ENCODE data around the gene TCF7L1. TPM values are rescaled to one million over a fixed set of nuclear protein-coding genes. Genes with fewer than 3 reads are reported as not detected.

TCF7L1 gene
- total and polyA plus RNA-seq, 9 of the 15 experiments (the other 6 are each of a cell fraction or from before 2014, with no cell fraction given), result 0.03 to 0.11 (median 0.07) TPM; not detected in 5

DNA sequence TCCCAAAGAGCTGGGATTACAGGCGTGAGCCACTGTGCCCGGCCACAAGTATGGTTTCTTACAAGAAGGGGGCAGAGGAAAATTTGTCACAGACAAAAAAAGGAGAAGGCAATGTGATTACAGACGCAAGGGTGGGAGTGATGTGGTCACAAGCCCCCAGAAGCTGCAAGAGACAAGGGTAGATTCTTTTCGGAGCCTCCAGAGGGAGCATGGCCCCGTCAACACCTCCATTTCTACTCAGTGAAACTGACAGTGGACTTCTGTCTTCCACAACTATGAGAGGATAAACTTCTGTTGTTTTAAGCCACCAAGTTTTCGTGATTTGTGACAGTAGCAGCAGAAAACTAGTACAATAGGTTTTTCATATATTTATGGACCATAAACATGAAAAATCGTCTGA is 2.1 kb upstream of the TCF7L1 start:
- Histone ChIP-seq H3K9me3 (replicated peaks; ENCODE audit: control insufficient read depth, insufficient read depth, low read depth, low read length) (no peaks in the 10 kb centered on the region), H3K36me3 (ENCODE audit: control insufficient read depth, insufficient read depth, low read length) (no peaks in the 10 kb centered on the region), H3K79me2 (ENCODE audit: control insufficient read depth, insufficient read depth, low read length) (no peaks in the 10 kb centered on the region), H3K9me1 (ENCODE audit: control insufficient read depth, insufficient read depth, low read length) (no peaks in the 10 kb centered on the region), H3K9ac (ENCODE audit: insufficient read depth in 1 of 2, low read depth in 2 of 2, low read length in 2 of 2) (no peak overlapping the region), H4K20me1 (replicated peaks; ENCODE audit: control insufficient read depth, insufficient read depth, low read length) (no peaks in the 10 kb centered on the region), H3K4me1 (replicated peaks in 1 of 2; ENCODE audit: control insufficient read depth in 2 of 2, insufficient read depth in 2 of 2, low read length in 2 of 2) (peaks cover 0 to 18% of the 10 kb centered on the region in 2 experiments; a peak in 2 of 5 replicates), H3K4me3 (no peak overlapping the region), H3K4me2 (ENCODE audit: insufficient read depth, low read length) (no peak overlapping the region), H3K27ac (ENCODE audit: extremely low read depth, low read depth, low read length) (no peak overlapping the region), H2AFZ (ENCODE audit: low read depth, low read length) (no peak overlapping the region), H3K27me3 (ENCODE audit: control insufficient read depth in 2 of 2, insufficient read depth in 2 of 2, low read length in 2 of 2) (peaks cover 19 to 50% of the 10 kb centered on the region in 2 experiments)
- intact Hi-C loops (cut with micrococcal nuclease) (loop anchor here (2.0 to 5.0 kb wide), 3 partner anchors 64 to 168 kb away; no protein-coding TSS in a partner anchor), in situ Hi-C loops (cut with MboI) (no loop called here)
- TF ChIP-seq MEF2D (tag; conservative IDR thresholded peaks at IDR 0.05; ENCODE audit: low read depth) (no peak), RAD51 (IDR thresholded peaks at IDR 0.05; ENCODE audit: borderline replicate concordance, low read depth) (no peak), MTA3 (IDR thresholded peaks at IDR 0.05; ENCODE audit: borderline replicate concordance) (no peak)
- TF ChIP-seq, protein P1, sequence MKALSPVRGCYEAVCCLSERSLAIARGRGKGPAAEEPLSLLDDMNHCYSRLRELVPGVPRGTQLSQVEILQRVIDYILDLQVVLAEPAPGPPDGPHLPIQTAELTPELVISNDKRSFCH (CRISPR knock-in tag; IDR thresholded peaks at IDR 0.05), result no peak
- TF ChIP-seq, protein P1 (tag; IDR thresholded peaks at IDR 0.05), result no peak
- TF ChIP-seq, protein P2, sequence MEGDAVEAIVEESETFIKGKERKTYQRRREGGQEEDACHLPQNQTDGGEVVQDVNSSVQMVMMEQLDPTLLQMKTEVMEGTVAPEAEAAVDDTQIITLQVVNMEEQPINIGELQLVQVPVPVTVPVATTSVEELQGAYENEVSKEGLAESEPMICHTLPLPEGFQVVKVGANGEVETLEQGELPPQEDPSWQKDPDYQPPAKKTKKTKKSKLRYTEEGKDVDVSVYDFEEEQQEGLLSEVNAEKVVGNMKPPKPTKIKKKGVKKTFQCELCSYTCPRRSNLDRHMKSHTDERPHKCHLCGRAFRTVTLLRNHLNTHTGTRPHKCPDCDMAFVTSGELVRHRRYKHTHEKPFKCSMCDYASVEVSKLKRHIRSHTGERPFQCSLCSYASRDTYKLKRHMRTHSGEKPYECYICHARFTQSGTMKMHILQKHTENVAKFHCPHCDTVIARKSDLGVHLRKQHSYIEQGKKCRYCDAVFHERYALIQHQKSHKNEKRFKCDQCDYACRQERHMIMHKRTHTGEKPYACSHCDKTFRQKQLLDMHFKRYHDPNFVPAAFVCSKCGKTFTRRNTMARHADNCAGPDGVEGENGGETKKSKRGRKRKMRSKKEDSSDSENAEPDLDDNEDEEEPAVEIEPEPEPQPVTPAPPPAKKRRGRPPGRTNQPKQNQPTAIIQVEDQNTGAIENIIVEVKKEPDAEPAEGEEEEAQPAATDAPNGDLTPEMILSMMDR (IDR thresholded peaks at IDR 0.05 in 2 of 3, conservative IDR thresholded peaks at IDR 0.05 in 1 of 3; ENCODE audit: insufficient read depth in 2 of 3, low read depth in 1 of 3, low read length in 3 of 3), result peak; percentile 18 to 48 (median 33); a peak in 3 of 6 replicates
- WGBS (ENCODE audit: insufficient coverage, low coverage, missing lambda C conversion rate), result 4% methylated on average over 7 of the region's 7 CpGs
- ATAC-seq (0 out of 3 replicates have a peak, but pooled peaks have one; percentile 43), DNase-seq (ENCODE audit: extremely low read depth in 1 of 4, low spot score in 3 of 4) (peak in 1 of 4 experiments; percentile 18), FAIRE-seq (no peak)
- BruUV-seq (replicated peaks), result no TSS peak
- CTCF ChIA-PET (ENCODE audit: low intra/inter-chr PET ratio), result interaction anchor here (0.9 kb wide), 1 partner anchor 155 kb away, joined by 3 read pairs; no protein-coding TSS in a partner anchor
- POLR2A ChIA-PET, result interaction anchor here (0.5 kb wide), 1 partner anchor 18 kb away, joined by 4 read pairs; no protein-coding TSS in a partner anchor

Data from K562 (cell line).